ENCODE measurements around the gene TBRG4. TPM values are rescaled to one million over a fixed set of nuclear protein-coding genes. Genes with fewer than 3 reads are reported as not detected.

Gene TBRG4
- total RNA-seq, 2 experiments from 2014 or later, result 197 TPM

GRCh38 chr7:45132708-45133320 is 21.3 kb upstream of the TBRG4 start:
- H3K4me3 Mint-ChIP-seq, result no peak overlapping the region
- H3K27me3 Mint-ChIP-seq, result no peaks in the 10 kb centered on the region
- TF ChIP-seq CTCF (IDR thresholded peaks at IDR 0.05), result no peak
- ChIA-PET POLR2A (no interaction called here), CTCF (interaction anchor here (5.3 to 6.5 kb wide), 2 partner anchors 158 to 277 kb away, joined by 40 to 87 read pairs; no protein-coding TSS in a partner anchor)
- intact Hi-C loops (cut with micrococcal nuclease), result no loop called here
- no peaks in the 10 kb centered on the region for H3K9me3 Mint-ChIP-seq
- H3K4me1 Mint-ChIP-seq (ENCODE audit: low read depth), result peaks cover 9% of the 10 kb centered on the region
- ATAC-seq (no peak), DNase-seq (no peak)
- no peaks in the 10 kb centered on the region for H3K36me3 Mint-ChIP-seq (ENCODE audit: low read depth)
- no peak overlapping the region for H3K27ac Mint-ChIP-seq

- no peak for DNase-seq
- H3K4me1 Mint-ChIP-seq (ENCODE audit: low read depth), result peaks cover 9% of the 10 kb centered on the region
- no peak overlapping the region for H3K4me3 Mint-ChIP-seq
- intact Hi-C loops (cut with micrococcal nuclease), result no loop called here
- H3K27me3 Mint-ChIP-seq, result no peaks in the 10 kb centered on the region
- H3K36me3 Mint-ChIP-seq (ENCODE audit: low read depth), result no peaks in the 10 kb centered on the region
- POLR2A ChIA-PET, result no interaction called here
- no peak for TF ChIP-seq CTCF (IDR thresholded peaks at IDR 0.05)
- H3K9me3 Mint-ChIP-seq, result no peaks in the 10 kb centered on the region
- H3K27ac Mint-ChIP-seq, result no peak overlapping the region
- CTCF ChIA-PET, result no interaction called here
- no peak for ATAC-seq
Measured at GRCh38 chr7:45131891-45132290, 20.4 kb upstream of the TBRG4 start.

- no peaks in the 10 kb centered on the region for H3K9me3 Mint-ChIP-seq
- ChIA-PET CTCF (no interaction called here), POLR2A (no interaction called here)
- ATAC-seq (no peak), DNase-seq (no peak)
- no peak for TF ChIP-seq CTCF (IDR thresholded peaks at IDR 0.05)
- no peaks in the 10 kb centered on the region for H3K27me3 Mint-ChIP-seq
- no peaks in the 10 kb centered on the region for H3K36me3 Mint-ChIP-seq (ENCODE audit: low read depth)
- H3K4me3 Mint-ChIP-seq, result no peak overlapping the region
- peaks cover 4% of the 10 kb centered on the region for H3K4me1 Mint-ChIP-seq (ENCODE audit: low read depth)
- no peak overlapping the region for H3K27ac Mint-ChIP-seq
- intact Hi-C loops (cut with micrococcal nuclease), result no loop called here
Measured at GRCh38 chr7:45130910-45131309, 19.4 kb upstream of the TBRG4 start.

GRCh38 chr7:45129906-45130305 is 18.4 kb upstream of the TBRG4 start:
- Mint-ChIP-seq H3K36me3 (ENCODE audit: low read depth) (no peaks in the 10 kb centered on the region), H3K4me3 (no peak overlapping the region), H3K4me1 (ENCODE audit: low read depth) (no peaks in the 10 kb centered on the region), H3K27ac (no peak overlapping the region), H3K9me3 (no peaks in the 10 kb centered on the region), H3K27me3 (no peaks in the 10 kb centered on the region)
- DNase-seq (no peak), ATAC-seq (no peak)
- no peak for TF ChIP-seq CTCF (IDR thresholded peaks at IDR 0.05)
- CTCF ChIA-PET, result no interaction called here
- intact Hi-C loops (cut with micrococcal nuclease), result no loop called here
- POLR2A ChIA-PET, result no interaction called here

GRCh38 chr7:45129181-45129800 is 17.8 kb upstream of the TBRG4 start:
- H3K27me3 Mint-ChIP-seq, result no peaks in the 10 kb centered on the region
- TF ChIP-seq CTCF (IDR thresholded peaks at IDR 0.05), result no peak
- H3K36me3 Mint-ChIP-seq (ENCODE audit: low read depth), result no peaks in the 10 kb centered on the region
- no peaks in the 10 kb centered on the region for H3K9me3 Mint-ChIP-seq
- DNase-seq (no peak), ATAC-seq (no peak)
- no peak overlapping the region for H3K27ac Mint-ChIP-seq
- intact Hi-C loops (cut with micrococcal nuclease), result no loop called here
- no peak overlapping the region for H3K4me3 Mint-ChIP-seq
- POLR2A ChIA-PET, result no interaction called here
- CTCF ChIA-PET, result no interaction called here
- no peaks in the 10 kb centered on the region for H3K4me1 Mint-ChIP-seq (ENCODE audit: low read depth)

All from activated CD8-positive, alpha-beta T cell treated with anti-CD3 and anti-CD28 coated beads for 36 hours (primary cell).